ENCODE measurements around the gene ERMARD.
"Not testable (repeated sequence)": the region's sequence is repeated elsewhere in the genome, so short reads cannot be mapped to it uniquely, and the experiment has no call there.

ERMARD gene

GRCh38 chr6:169763881-169764280 lies 12.5 kb downstream of the ERMARD start:
- Histone ChIP-seq H3K4me3 (ENCODE audit: low read depth, low read length) (no peak overlapping the region), H3K36me3 (replicated peaks) (peaks cover 3% of the 10 kb centered on the region), H3K27me3 (replicated peaks) (no peaks in the 10 kb centered on the region), H3K27ac (no peak overlapping the region)
- no peak for TF ChIP-seq CTCF (IDR thresholded peaks at IDR 0.05; ENCODE audit: low read depth, low read length, missing control alignments)
- no peak for DNase-seq
- in situ Hi-C loops (cut with HindIII; ENCODE audit: low pct_ligation_motif_present, low sequenced_read_pairs) = no loop called here

GRCh38 chr6:169765789-169766188 lies 14.4 kb downstream of the ERMARD start:
- in situ Hi-C loops (cut with HindIII; ENCODE audit: low pct_ligation_motif_present, low sequenced_read_pairs); H3K27me3 ChIP-seq (replicated peaks); DNase-seq; H3K27ac ChIP-seq; H3K36me3 ChIP-seq (replicated peaks); H3K4me3 ChIP-seq (ENCODE audit: low read depth, low read length): not testable (repeated sequence)

- TF ChIP-seq CTCF (IDR thresholded peaks at IDR 0.05; ENCODE audit: low read depth, low read length, missing control alignments) = no peak
- no peak overlapping the region for H3K27ac ChIP-seq
- H3K27me3 ChIP-seq (replicated peaks) = no peaks in the 10 kb centered on the region
- DNase-seq = no peak
- in situ Hi-C loops (cut with HindIII; ENCODE audit: low pct_ligation_motif_present, low sequenced_read_pairs) = no loop called here
- H3K36me3 ChIP-seq (replicated peaks) = peaks cover 3% of the 10 kb centered on the region
- H3K4me3 ChIP-seq (ENCODE audit: low read depth, low read length) = no peak overlapping the region
These were observed 14.8 kb downstream of the ERMARD start for GRCh38 chr6:169766232-169766631.

- no peak for TF ChIP-seq CTCF (IDR thresholded peaks at IDR 0.05; ENCODE audit: low read depth, low read length, missing control alignments)
- no peaks in the 10 kb centered on the region for H3K27me3 ChIP-seq (replicated peaks)
- H3K27ac ChIP-seq = no peak overlapping the region
- no peak for DNase-seq
- no peak overlapping the region for H3K4me3 ChIP-seq (ENCODE audit: low read depth, low read length)
- peaks cover 6% of the 10 kb centered on the region for H3K36me3 ChIP-seq (replicated peaks)
- in situ Hi-C loops (cut with HindIII; ENCODE audit: low pct_ligation_motif_present, low sequenced_read_pairs) = no loop called here
These were observed 15.7 kb downstream of the ERMARD start for GRCh38 chr6:169766921-169767736.

GRCh38 chr6:169774347-169774746 lies 22.9 kb downstream of the ERMARD start:
- no peak for DNase-seq
- in situ Hi-C loops (cut with HindIII; ENCODE audit: low pct_ligation_motif_present, low sequenced_read_pairs) = no loop called here
- no peak for TF ChIP-seq CTCF (IDR thresholded peaks at IDR 0.05; ENCODE audit: low read depth, low read length, missing control alignments)
- H3K4me3 ChIP-seq (ENCODE audit: low read depth, low read length) = no peak overlapping the region
- no peak overlapping the region for H3K27ac ChIP-seq
- peaks cover 3% of the 10 kb centered on the region for H3K36me3 ChIP-seq (replicated peaks)
- H3K27me3 ChIP-seq (replicated peaks) = no peaks in the 10 kb centered on the region

- Histone ChIP-seq H3K27ac (no peak overlapping the region), H3K36me3 (replicated peaks) (peaks cover 3% of the 10 kb centered on the region), H3K27me3 (replicated peaks) (no peaks in the 10 kb centered on the region), H3K4me3 (ENCODE audit: low read depth, low read length) (no peak overlapping the region)
- no peak for DNase-seq
- no peak for TF ChIP-seq CTCF (IDR thresholded peaks at IDR 0.05; ENCODE audit: low read depth, low read length, missing control alignments)
- in situ Hi-C loops (cut with HindIII; ENCODE audit: low pct_ligation_motif_present, low sequenced_read_pairs) = no loop called here
These were observed 23.9 kb downstream of the ERMARD start for GRCh38 chr6:169775321-169775720.

All from brain microvascular endothelial cell (primary cell).